DMS79 treated with DMSO at 0.1 percent for 48 hours (cell line): ENCODE data around the gene BAZ2B.

ENCODE experiments used
- DNase-seq: peaks from one replicate; lab custom pipeline; 2025; lab: John Stamatoyannopoulos, UW

The BAZ2B gene

DNA sequence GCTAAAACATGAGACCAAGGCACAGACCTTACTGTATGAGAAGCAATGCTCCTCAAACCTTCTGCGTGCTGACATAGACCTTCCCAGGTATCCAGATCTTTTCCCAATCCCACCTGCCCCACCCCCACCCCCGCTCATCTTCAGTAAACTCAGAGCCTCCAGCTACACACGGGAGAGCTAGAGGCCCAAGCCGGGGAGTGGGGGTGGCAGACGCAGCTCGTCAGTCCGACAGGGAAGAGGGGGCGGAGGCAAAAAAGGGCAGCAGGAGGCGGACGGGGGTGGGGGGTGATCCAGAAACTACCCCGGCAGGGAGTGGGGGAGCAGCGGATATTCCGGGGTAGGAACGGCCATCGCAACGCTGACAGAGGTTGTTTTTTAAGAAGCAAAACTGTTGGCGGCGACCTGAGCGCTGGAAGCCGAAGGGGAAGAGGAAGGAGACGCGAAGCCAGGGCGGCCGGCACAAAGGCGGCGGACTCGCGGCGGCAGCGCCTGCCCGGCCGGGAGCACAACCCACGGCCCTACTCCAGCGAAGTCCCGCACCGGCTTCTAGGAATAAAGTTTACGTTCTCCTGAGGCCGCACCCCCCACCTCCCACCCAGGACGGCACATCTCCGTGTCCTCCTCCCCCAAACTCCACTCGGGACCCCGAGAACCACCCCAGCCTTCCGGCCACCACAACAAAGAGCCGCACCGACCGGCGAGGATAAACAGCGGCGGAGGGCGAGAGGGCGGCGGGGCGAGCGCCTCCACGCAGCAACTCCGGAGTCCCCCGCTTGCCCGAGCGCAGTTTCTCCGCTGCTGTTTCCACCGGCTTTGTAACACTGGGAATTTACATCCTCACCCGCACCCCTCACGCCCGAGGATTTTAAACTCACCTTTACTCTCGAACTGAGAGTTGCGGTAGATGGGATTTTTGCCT, 722 bp downstream of the BAZ2B start:
- peak; percentile 79 for DNase-seq

DNA sequence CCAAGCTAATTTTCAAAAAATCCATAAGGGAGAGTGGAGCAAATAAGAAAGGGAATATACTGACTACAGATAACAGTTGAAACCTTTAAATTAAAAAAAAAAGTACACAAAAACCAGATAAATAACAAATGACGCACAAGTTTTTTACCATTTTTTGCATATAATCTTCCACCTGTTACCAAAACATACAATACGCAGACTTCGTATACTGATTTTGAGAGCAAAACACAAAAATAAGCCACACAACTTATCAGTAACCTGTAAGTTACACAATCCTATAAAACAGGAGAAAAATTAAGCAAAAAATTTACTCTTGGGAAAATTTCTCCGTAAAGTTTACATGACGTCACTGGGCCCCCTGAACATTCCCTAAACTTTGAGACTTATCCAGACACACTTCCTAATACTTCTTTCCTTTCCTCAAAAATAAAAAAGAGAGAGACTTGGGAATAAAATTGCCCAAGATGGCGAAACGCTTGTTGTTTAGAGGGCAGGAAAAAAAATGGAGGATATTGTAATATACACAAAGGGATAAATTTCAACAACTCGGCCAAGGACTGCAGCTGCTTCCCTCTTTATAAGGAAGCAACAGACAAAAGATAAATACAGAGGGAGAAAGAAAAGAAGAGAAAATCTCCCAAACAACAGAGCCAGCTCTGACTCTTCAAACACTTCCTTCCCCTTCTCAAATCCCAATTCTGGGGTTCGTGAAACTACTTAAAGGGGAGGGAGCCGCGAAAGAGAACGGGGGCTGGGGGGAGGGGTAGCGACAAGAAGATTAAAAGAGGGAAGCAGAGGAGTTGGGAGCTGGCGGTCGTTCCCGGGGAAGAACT, 1.6 kb downstream of the BAZ2B start:
- peak; percentile 98 for DNase-seq

DNA sequence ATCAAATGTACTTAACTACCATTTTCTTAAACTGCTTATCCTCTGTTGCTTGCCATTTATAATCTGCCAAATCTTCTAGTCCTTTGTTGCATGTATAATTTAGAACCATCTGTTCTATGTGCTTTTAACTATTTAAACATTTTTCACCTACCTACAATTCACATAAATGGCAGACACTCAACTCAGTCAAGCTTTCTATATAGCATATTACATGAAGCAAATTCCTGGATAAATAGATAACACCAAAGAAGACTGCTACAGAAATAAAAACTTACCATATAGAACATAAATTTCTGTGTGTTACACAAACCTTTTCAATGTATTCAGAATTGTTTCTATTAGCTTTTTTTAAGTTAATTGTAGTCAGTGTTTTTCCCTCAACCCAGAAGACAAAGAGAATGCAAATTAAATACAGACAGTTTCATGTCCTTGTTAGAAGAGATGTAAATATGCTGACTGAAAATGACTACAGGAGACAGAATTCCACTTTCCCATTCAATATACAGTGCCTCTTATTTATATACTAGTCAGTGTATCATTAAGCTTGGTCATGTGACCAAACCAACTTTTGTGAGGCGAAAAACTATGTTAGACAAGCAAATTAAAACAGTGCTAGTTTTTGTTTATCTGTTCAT, 2.6 kb downstream of the BAZ2B start:
- peak; percentile 90 for DNase-seq

DNA sequence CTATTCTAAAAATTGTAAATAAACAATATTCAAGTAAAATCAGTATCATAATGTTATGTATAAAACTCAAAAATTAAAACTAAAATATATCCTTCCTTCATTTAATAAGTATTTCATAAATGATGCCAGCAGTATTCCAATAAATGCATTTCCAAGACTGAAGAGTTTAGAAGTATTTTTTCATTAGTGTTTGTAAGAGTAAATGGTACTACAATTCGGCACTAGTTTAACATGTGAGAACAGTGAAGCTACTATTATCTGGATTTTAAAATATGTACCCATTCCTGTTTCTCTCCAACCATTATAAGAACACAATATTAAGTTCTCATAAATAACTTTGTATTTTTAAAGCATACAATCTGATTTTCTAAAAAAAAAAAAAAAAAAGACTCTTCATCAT, 3.3 kb downstream of the BAZ2B start:
- peak; percentile 65 for DNase-seq

DNA sequence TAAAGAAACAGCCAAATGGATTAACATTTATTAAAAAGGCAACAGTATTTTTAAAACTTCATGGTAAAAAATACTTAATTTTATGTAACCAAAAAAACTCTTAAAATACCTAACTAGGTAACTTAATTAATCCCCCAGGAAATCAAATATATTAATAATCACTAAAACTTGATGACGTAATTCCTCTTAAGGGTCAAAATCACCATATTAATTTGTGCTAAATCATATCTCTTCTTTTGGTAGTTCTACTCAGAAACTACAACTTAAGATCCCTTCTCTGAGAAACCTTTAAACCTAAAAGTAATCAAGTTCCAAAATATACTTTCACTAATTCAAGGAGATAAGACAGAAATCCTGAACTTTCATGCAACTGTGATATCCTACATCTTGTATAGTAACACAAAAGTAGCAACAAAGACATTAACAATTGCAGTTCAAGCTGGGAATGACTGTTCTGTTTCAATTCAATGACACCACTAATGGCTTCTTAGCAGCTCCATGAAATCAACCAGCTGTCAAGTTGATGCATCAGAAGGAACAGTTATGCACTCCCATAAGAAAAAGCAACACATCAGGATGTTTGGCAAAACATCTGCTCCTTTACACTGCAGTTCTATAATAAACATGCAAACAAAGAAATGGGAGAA, 4.0 kb downstream of the BAZ2B start:
- peak; percentile 80 for DNase-seq

DNA sequence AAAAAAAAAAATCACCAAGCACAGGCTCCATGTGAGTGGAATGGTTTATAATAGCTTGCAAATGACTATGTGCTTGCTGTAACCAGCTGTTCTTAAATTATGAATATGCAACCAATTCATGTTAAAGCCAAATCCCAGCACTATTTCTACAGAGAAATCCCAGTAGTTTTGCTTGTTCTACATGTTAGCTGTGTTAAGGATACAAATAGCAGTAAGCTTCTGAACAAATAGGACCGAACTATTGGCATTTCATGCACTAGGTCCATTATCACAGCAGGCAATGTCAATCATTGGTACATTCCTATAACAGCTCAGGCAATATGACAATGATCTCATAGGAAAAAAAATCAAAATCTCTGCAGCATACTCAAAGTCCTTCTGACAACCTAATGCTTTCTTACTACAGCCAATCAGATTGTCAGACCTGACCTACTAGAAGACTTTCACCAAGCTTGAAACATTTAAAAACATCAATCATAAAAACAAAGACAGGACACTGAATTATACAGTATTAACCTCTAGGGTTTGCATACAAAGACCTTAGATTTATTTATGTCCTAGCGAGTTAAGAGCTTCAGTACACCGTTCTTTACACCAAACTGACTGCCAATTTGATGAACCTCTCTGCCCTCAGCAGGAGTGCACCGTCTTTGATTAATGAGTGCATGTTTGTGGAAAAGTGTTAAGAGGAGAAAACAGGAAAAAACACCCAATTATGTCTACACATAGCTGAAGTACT, 6.4 kb downstream of the BAZ2B start:
- DNase-seq: peak; percentile 57

DNA sequence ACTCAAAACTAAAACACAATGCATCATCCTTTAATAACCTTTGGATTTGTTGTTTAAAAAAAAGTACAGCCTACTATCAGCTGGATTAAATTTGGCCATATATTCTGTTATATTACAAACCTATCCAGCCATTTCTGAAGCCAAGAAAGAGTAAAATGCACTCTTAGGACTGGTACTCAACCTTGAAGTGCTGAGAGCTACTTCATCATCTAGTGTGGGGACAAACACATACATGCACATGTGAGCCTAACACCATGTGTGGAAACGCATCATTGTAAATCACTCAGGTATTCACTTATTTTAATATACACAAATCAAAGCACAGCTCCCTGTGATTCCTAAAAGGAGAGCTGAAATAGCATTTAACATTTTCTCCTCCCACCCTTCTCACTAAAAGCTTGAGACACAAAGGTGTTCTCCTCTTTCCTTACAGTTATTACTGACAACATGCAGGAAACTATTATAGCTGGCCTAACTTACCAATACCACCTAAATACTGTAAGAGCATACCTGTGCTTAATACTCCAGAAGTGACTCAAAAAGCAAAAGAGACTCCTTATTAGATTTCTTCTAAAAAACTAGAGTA, 7.5 kb downstream of the BAZ2B start:
- peak; percentile 81 for DNase-seq

DNA sequence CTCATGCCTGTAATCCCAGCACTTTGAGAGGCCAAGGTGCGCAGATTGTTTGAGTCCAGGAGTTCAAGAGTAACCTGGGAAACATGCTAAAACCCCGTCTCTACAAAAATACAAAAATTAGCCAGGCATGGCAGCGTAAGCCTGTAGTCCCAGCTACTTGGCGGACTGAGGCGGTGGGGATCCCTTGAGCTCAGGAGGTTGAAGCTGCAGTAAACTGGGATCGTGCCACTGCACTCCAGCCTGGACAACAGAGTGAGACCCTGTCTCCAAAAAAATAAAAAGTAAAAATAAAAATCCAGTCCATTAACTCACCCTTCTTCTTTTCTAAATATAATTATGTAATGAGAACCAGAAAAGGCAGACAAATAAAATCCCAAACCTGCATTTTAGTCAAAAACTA, 8.2 kb downstream of the BAZ2B start:
- no peak for DNase-seq

DNA sequence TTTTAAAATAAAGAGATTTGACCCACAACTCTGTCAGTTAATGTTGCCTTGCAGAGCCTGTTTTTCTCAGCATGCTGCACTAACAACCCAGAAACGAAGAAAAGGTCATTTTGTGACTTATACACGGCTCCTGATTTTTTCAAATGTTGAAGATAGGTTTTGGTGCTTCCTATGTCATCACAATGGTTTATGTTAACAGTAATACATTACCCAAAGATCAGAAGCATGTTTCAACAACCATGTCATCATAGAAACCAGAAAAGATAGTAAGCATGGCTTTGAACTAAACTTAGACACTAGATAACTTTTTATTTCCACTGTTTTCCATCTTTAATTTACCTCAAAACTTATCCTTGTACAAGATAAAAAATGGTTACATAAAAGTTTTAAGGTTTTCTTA, 10.1 kb downstream of the BAZ2B start:
- no peak for DNase-seq

DNA sequence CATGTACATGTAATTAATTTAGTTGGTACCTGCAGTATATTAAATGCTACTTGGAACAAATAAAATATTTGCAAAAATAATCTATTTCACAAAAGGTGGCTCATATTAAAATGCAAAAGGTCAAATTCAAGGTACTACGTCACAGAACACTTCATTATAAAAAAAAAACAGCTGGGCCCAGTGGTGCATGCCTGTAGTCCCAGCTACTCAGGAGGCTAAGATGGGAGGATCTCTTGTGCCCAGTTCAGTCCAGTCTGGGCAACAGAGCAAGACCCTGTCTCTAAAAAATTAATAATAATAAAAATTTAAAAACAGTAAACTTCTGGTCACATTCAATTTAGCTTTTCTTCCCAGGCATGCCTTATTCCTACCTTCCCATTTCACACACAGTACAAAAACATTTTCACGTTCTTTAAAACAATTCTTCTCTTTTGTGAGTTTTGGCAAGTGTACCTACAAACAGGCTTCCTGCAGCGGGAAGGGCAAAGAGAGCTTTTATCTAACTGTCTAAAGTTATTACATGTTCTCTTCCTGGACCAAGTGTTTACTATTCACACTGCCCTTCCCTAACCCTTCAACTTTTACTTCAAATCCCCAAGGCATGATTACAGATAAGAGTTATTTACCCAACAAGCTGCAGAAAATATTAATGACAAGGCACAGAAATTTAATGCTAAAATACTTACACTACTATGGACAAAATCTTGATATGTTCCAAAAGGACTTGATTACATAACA, 10.7 kb downstream of the BAZ2B start:
- no peak for DNase-seq

DNA sequence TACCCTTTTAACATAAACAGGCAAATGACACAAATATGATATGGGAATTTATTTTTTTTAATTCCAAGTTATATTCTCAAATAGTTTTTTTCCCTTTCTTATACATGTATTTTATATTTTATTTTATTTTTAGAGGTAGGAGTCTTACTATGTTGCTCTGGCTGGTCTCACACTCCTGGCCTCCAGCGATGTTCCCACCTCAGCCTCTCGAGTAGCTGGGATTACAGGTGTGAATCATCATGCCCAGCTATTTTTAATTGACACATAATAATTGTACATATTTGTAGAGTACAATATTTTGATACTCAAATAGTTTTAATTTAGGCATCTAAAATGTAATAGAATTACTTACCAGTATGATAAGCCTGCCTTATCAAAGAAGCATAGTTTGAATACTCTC, 12.2 kb downstream of the BAZ2B start:
- DNase-seq: no peak

DNA sequence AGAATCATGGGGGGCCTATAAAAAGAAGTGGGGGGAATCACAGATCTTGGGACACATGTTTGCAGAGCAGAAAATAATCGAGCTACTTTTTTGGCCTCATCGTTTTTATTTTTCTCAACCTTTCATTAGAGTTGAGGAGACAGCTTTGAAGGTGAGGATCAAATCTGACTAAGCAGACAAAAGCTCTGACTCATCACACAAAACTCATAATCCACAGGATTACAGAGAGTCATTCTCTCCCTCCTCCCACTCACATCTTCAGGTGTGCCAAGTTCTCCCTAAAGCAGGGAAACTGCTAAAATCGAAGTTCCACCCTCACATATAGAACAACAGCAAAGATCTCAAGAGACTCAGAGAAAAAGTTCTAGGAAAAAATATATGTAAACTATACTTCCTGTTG, 15.6 kb downstream of the BAZ2B start:
- DNase-seq: no peak

DNA sequence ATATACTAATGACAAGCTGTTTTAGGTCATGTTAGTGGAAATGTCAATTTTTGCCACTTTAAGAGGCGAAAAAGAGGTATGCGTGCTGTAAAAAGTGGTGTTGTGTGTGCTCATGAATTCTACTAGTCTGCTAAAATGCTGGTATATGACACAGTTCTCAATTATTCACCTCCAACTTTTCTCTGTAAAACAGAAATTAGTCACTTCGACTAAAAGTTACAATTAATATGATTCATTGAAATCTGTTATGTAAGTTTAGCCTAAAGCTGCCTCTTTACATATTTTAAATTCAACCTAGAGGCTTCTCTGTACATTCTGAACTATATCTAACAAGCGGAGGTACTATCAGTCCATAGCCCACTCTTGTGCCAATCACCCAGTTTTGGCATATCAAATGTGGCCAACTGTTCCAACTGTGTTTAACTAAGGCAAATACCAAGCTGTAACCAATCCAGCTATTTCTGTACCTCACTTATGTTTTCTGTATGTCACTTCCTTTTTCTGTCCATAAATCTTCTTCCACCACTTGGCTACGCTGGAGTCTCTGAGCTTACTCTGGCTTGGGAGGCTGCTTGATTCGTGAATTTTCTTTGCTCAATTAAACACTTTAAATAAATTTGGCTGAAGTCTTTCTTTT, 20.8 kb downstream of the BAZ2B start:
- DNase-seq: no peak

DNA sequence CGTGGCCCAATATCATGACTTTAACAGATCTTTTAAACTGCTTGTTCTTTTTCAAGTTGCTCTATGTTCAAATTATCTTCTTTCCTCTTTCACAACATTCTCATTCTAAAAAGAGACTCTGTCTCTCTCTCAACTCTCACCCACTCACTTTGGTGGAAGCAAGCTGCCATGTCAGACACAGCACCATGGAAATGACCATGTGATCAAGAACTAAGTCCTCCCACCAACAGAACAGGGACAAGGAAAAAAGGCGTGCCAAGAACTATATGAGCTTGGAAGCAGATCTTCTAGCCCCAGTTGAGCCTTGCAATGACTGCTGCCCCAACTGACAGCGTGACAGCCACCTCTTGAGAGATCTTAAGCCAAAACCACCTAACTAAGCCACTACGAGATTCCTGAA, 23.9 kb downstream of the BAZ2B start:
- DNase-seq: no peak

DNA sequence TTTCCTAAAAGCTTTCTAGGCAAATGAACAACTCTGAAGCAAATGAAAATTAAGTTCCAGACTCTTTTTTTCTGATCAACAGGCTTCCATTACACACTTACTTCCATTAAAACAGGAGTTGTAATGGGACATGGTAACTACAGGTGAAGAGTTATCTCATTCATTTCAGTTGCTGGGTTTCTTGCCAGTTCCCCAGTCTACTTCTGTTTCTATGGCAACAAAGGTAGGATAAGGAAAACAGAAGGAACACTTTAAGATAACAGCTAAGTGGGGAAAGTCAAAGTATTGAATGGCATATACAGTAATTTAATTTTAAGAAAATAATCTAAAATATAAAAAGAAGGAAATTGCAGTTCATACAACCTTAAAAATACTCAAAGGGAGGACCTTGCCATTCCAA, 25.1 kb downstream of the BAZ2B start:
- no peak for DNase-seq

DNA sequence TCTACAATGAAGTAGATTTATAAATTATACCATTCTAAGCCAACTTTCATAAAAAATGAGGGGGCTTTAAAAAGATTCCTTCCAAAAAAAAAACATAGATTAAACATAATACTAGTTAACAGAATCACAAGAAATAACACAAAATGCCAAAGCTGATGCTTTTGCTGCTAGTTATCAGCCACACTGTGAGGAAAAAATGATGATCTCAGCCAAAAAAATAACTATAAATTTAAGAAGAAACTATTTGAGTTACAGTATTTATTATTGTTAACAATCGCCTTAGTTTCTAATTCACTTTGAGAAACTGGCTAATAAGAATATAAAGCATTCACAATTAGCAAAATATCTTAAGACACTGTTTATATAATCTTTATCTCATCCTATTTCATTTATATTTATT, 27.1 kb downstream of the BAZ2B start:
- no peak for DNase-seq

DNA sequence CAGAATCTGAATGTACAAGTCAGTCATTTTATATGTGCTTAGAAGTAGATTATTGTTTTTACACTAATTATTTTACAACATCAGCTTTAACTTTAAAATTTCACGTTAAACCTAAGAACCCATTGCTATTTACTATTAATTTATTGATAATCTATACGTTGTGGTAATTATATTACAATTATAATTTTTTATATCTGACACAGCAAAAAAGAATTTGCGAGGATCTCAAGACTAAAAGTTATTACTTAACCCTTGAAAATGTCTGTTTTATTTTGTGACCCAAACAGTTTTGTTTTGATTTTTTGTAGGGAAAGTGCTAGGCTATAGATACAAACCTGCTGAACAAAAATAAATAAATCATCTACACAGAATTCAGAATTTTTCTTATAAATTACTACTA, 30.3 kb downstream of the BAZ2B start:
- DNase-seq: no peak

DNA sequence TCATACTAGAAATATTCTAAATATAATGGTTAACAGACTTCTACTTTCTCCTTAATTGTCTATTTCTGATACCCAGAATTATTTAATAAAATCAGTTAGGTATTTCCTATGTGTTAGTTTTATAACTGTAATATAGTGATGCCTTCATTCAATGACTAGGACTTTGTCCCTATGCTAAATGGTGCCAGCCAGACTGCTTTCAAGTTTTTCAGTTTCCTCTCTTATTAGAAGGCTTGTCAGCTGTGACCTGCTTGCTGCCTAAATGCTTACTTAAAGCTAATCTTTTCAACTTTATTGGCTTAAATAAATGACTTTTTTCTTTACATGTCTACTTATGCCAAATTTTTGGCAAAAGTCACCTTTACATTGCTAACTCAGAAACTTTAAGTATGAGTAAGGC, 30.7 kb downstream of the BAZ2B start:
- no peak for DNase-seq

DNA sequence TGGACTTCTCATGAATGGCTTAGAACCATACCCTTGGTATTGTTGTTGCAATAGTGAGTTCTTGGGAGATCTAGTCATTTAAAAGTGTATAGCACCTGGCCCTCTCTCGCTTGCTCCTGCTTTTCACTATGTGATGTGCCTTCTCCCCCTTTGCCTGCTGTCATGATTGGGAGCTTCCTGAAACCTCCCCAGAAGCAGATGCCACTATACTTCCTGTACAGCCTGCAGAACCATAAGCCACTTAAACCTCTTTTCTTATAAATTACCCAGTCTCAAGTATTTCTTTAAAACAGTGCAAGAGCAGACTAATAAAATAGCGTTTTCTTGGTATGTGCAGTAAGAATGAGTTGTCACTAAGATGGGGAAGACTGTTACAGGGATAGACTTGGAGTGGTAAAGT, 31.6 kb downstream of the BAZ2B start:
- no peak for DNase-seq
